Astrocyte of the hippocampus (primary cell): ENCODE measurements around the gene CAPNS2.
A peak's percentile ranks its signal among the peaks of the same experiment; 100 is the strongest.
"Not testable (repeated sequence)": the region's sequence is repeated elsewhere in the genome, so short reads cannot be mapped to it uniquely, and the experiment has no call there.

Experiments used
- DNase-seq: peaks from one replicate; pipeline ENCODE4 v3.0.0; 2011; ENCODE audit warnings: low read depth, low spot score

CAPNS2 gene

DNA sequence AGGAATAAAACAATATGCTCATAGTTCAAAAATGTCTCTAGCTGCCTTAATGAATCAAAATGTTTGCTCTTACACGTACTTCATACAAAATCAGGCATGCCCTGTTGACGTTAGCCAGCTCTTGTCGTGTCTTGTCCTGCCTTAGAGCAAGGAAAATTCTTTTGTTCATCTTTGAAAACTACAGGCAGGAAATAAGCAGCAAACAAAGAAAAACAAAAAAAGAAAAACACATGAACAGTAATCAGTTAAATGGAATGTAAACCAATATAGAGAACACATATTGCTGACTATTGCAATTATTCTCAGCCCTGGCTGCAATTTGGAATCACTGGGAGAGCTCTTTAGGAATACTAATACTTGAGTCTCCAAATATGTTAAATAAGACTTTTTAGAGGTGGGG, 1.7 kb downstream of the CAPNS2 start:
- no peak for DNase-seq

DNA sequence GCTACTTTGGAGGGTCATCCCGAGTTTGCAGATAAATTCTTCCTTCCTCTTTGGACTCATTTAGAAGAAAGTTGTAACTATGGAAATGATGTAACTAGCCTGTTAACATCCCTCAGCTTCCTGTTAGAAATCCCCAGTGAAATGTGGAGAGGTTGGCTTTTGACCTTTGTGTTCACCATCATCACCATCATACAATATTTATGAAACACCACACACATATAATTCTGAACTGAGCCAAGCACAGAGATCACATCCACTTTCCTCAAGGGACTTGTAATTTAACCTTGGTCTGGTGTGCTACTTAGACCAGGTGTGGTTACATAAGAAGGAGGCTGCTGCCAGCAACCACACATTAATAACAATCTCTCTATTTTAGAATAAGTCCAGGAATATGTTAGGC, 2.5 kb downstream of the CAPNS2 start:
- no peak for DNase-seq

DNA sequence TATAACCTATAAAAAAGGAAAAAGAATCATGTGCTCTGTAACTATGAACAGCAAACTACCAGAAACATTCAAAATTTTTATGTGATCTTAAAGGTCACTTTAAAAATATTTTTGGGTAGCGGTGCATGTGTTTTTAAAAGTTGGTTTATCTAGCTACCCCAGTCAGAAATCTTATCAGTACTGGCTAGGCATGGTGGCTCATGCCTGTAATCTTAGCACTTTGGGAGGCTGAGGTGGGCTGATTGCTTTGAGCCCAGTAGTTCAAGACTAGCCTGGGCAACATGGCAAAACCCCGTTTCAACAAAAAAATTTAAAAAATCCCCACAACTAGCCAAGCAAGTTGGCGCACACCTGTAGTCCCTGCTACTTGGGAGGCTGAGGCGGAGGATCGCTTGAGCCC, 3.7 kb downstream of the CAPNS2 start:
- DNase-seq = no peak

DNA sequence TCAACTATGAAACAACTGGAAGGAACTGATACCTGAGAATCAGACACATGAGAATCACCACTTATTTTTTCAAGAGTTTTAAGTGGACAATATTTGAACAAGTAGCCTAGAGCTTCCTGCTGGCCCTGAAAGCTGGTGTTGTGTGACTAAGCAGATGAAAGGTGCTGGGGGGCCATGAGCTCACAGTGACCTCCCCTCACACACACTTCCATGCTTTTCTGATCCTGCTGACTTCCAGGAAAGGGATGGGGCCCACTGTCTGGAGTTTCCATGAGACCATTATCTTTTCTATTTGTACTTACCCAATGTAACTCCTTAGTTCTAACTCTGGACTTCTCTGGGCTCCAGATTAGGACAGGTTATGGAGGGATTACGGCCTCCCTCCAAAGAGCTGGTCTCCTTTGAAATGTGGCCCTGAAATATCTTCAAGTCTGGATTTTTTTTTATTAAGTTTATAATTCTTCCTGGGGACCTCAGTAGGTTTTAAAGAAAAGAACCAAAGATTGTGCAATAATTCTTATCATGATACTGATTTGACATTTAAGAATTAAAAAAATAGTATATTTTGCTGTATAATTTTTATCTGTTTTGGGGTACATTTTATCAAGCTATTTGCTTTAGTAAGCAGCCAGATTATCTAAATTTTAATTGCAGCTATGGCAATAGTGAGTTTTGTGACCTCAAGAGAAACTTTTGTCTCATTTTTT, 4.9 kb downstream of the CAPNS2 start:
- DNase-seq = no peak

DNA sequence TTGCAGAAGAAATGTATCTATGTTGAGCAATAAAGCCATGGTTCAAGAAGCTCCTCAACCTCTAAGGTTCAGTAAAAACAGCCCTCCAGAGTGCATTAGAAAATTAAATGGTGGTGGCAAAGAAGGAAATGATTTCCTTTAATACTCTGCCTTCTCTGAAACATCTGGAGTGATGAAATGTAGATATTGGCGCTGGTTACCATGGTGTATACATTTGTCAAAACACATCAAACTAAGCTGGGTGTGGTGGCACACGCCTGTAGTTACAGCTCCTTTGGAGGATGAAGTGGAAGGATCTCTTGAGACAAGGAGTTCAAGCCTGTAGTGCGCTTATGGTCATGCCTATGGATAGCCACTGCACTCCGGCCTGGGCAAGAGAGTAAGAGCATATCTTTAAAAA, 6.0 kb downstream of the CAPNS2 start:
- DNase-seq = no peak

DNA sequence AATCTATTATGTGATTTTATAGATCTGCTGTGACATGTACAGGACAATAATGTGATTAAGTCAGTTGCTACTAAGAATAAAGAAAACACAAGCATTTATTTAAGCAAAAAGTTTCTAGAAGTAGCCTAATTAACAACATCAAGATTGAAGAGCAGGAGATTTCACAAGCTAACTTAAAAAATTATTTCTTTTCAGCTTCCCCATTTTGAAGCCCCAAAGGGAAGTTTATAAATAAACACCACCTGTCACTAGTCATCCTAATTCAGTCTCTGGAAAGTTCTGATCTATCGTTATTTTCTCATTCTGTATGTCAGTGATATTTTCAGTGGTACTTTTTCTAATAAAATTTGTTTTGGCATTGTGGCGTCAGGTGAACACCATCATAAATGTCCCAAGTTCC, 8.3 kb downstream of the CAPNS2 start:
- no peak for DNase-seq

DNA sequence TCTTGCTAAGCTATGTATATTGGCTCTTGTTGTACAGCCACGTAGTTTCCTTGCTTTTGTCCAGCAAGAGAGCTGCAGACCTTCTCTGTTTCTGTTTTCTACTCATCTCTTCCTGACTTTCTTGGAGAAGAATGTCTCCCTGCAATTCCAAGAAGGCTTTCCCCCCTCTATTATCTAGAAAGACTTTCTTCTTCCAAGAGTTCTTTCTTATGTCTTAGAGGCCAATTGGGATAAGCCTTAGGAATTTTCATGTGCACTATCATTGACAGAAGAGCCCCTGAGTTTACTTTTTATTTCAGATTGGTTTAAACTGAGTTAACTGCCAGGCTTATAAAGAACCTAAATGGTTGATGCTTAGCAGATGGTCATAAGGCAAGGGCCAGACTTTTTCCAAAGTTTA, 9.0 kb downstream of the CAPNS2 start:
- DNase-seq = no peak

DNA sequence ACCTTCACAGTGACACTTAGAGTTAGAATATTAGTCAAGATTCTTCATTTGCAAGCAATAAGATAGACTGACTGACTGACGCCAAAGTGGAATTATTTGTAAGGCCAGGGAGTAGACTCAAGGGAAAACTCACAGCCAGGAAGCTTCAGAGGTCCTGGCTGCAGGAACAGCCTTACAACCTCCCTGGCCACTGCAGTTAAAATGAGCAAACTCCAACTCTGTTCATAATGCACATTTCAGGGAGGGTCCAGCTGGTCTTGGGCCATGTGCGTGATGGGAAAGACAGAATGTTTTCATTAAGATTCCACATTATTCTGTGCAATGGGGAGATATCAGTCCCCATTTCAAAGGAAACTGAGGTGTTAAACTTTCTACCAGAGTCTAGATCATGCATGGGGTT, 9.9 kb downstream of the CAPNS2 start:
- DNase-seq = no peak

DNA sequence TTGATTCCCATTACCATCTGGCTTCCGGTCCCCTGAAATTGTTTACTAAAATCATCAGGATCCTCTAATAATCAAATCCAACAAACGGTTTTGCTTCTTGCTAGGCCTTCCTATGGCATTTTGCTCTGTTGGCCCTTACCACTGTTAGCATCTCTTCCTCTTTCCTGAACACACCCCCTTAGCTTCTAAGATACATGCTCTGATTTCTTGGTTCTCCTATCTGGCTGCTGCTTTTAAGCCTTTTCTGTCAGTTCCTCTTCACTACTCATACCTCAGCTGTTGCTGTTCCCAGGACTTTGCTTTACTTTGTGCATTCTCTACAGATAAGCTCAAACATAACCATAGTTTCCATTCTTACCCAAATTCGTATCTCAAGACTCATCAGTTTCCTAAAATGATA, 11.4 kb downstream of the CAPNS2 start:
- no peak for DNase-seq

DNA sequence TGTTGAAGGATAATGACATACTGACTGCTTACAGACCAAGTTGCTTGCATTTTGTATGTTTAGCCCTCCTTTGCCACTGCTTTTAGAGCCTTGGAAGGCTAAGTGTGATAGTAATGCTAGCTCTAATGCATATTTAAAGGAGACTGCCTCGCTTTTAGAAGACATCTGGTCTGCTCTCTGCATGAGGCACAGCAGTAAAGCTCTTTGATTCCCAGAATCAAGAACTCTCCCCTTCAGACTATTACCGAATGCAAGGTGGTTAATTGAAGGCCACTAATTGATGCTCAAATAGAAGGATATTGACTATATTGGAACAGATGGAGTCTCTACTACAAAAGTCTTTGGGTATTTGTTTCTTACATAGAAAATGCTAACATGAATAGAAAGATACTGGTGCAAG, 19.1 kb downstream of the CAPNS2 start:
- DNase-seq = no peak

DNA sequence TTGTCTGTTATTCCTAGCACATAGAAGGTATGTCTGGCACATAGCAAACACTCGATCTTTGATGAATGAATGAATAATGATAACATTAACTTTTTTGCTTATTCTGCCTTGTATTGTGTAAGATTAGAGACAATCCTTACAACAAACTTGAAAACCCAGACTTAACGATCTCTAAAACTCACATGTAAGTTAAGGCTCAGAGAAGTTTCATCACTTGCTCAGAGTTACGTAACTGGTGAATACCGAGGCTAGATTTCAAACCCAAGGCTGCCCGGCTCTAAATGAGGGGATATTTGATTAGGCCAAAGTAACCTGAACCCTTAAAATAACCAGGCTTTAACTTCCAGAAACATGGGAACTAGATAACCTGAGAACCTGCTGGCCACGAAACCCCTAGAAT, 22.3 kb downstream of the CAPNS2 start:
- no peak for DNase-seq

DNA sequence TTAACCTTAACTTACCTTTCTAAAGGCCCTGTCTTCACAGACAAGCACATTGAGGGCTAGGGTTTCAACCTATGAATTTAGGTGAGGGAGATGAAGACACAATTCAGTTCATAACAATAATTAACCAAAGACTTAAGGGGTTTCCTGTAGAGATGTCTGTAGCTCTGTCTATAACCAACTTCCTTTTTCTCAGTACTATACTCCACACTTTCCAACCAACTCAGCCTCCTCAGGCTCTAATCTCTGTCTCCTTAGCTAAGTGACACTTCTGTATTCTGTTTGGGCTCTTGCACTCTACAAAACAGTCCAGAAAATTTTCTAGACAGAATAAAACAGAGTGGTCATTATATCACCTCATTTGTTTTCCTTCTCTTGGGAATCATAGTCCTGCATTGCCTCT, 25.8 kb downstream of the CAPNS2 start:
- no peak for DNase-seq

DNA sequence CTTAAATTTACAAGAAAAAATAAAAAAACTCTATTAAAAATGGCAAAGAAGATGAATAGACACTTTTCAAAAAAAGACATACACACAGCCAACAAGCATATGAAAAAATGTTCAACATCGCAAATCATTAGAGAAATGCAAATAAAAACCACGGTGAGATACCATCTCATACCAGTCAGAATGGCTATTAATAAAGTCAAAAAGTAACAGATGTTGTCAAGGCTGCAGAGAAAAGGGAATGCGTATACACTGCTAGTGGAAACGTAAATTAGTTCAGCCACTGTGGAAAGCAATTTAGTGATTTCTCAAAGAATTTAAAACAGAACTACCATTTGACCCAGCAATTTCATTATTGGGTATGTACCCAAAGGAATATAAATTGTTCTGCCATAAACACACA, 31.4 kb downstream of the CAPNS2 start:
- DNase-seq = no peak

DNA sequence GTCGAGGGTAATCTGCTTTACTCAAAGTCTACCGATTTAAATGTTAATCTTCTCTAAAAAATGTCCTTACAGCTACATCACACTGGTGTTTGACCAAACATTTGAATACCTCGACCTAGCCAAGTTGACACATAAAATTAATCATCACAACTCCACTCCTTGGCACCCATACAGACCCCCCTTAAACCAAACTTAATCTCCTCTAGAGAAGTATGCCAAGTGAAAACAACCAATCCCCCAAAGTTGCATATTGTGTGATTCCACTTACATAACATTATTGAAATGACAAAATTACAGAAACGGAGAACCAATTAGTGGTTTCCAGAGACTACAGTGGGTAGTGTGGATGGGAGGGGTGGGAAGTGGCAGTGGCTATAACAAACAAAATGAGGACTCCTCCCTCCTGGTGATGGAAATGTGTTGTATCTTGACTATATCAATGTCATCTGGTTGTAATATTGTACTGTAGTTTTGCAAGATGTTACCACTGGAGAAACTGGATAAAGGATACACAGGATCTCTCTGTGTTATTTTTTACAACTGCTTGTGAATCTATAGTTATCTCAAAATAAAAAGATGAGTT, 39.4 kb downstream of the CAPNS2 start:
- DNase-seq = peak; percentile 62

DNA sequence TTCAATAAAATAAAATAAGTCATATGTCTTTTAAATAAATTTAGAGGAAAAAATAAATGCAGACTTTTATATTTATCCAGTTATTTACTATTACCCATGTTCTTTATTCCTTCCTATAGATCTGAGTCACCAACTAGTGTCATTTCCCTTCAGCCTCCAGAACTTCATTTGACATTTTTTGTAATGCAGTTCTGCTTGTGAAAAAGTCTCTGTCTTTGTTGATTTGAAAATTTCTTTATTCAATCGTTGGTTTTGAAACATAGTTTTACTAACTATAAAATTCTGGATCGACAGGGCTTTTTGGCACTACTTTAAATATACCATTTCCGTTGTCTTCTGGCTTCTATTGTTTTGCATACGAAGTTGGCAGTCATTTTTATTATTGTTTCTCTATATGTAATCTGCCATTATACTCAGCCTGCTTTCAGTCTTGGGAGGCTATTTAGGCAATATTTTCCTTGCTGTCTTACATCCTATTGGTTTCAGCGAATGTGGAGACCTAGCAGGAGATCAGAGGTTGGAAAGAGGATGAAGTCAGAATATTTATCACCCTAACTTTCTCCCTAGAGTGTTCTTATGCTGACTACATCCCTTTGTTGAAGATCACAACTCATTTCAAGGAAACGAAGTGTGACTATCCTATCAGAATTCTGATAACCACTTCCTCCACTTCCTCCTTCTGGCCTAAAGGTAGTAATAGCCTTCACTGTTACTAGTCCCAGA, 47.3 kb downstream of the CAPNS2 start:
- no peak for DNase-seq

DNA sequence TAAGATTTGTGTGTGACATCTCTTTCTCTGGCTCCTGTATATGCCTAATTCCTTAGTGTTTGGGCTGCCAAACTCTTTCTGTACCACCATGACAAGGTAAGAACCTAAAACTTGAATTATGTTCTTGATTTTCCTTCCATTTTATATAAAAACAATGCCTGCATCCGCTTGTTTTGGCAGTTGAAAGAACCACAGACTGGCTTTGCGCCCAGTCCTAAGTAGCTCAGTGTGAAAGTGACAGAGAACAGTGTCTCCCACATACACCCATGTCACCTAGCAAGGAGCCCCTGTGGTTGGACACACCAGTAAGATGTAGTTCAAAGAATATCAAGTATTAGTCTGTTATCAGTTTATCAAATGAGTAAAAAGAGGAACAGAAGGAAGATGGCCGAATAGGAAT, 48.6 kb downstream of the CAPNS2 start:
- no peak for DNase-seq

DNA sequence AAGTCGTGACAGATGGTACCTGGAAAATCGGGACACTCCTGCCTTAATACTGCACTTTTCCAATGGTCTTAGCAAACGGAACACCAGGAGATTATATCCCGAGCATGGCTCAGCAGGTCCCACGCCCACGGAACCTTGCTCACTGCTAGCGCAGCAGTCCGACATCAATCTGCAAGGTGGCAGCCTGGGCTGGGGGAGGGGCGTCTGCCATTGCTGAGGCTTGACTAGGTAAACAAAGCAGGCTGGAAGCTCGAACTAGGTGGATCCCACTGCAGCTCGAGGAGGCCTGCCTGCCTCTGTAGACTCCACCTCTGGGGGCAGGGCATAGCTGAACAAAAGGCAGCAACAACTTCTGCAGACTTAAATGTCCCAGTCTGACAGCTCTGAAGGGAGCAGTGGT, 49.2 kb downstream of the CAPNS2 start:
- not testable (repeated sequence) for DNase-seq
